ENCODE results near the gene GSDME. TPM values are rescaled to one million over a fixed set of nuclear protein-coding genes. Genes with fewer than 3 reads are reported as not detected.
"Not testable (repeated sequence)": the region's sequence is repeated elsewhere in the genome, so short reads cannot be mapped to it uniquely, and the experiment has no call there.

GSDME gene
- total and polyA plus RNA-seq, 10 of the 15 experiments (the other 5 are each of a cell fraction or from before 2014, with no cell fraction given): 23.7 to 245 (median 128) TPM

DNA sequence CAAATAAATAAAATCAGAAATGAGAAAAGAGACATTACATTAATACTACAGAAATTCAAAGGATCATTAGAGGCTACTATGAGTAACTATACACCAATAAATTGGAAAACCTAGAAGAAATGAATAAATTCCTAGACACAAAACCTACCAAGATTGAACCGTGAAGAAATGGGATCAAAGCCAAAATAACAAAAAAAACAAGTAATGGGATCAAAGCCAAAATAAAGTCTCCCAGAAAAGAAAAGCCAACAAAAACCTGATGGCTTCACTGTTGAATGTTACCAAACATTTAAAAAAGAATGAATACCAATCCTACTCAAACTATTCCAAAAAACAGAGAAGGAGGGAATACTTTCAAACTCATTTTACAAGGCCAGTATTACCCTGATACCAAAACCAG lies 20.0 kb downstream of the GSDME start (continued):
- TF ChIP-seq, protein P1, sequence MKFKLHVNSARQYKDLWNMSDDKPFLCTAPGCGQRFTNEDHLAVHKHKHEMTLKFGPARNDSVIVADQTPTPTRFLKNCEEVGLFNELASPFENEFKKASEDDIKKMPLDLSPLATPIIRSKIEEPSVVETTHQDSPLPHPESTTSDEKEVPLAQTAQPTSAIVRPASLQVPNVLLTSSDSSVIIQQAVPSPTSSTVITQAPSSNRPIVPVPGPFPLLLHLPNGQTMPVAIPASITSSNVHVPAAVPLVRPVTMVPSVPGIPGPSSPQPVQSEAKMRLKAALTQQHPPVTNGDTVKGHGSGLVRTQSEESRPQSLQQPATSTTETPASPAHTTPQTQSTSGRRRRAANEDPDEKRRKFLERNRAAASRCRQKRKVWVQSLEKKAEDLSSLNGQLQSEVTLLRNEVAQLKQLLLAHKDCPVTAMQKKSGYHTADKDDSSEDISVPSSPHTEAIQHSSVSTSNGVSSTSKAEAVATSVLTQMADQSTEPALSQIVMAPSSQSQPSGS (IDR thresholded peaks at IDR 0.05; ENCODE audit: low read length): no peak

DNA sequence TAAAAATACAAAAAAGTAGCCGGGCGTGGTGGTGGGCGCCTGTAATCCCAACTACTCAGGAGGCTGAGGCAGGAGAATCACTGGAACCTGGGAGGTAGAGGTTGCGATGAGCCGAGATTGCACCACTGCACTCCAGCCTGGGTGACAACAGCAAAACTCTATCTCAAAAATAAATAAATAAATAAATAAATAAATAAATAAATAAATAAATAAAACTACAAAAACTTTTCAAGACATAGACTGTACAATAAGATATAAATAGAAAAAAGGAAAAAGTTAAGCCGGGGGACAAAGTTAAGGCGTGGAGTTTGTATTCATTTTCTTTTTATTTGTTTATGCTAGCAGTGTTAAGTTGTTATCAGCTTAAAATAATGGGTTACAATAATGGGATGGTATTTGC lies 21.7 kb downstream of the GSDME start:
- intact Hi-C loops (cut with micrococcal nuclease; ENCODE audit: unreplicated experiment); H3K9me3 ChIP-seq (replicated peaks; ENCODE audit: control insufficient read depth, insufficient read depth, low read length); DNase-seq (ENCODE audit: low read depth, low spot score); H3K4me3 ChIP-seq; BruUV-seq (replicated peaks); RAD21 ChIA-PET (ENCODE audit: unreplicated experiment); POLR2A ChIA-PET; H3K4me2 ChIP-seq (ENCODE audit: control insufficient read depth, insufficient read depth); H3K9ac ChIP-seq (ENCODE audit: control insufficient read depth, insufficient read depth, low read length); H2AFZ ChIP-seq (ENCODE audit: control insufficient read depth, low read depth, low read length); FAIRE-seq; H4K20me1 ChIP-seq (ENCODE audit: control insufficient read depth, insufficient read depth); H3K27me3 ChIP-seq (replicated peaks in 1 of 2; ENCODE audit: control insufficient read depth in 2 of 2, insufficient read depth in 2 of 2, low read length in 1 of 2); H3K36me3 ChIP-seq (ENCODE audit: control insufficient read depth in 2 of 2, insufficient read depth in 2 of 2, low read length in 1 of 2); in situ Hi-C loops (cut with MboI); H3K27ac ChIP-seq (ENCODE audit: control insufficient read depth, insufficient read depth); ATAC-seq: not testable (repeated sequence)
- ChIA-PET SMC1A (ENCODE audit: uncharacterized antibody, unreplicated experiment) (interaction anchor here (1.2 kb wide), 1 partner anchor 36 kb away, joined by 3 read pairs; no protein-coding TSS in a partner anchor), CTCF (interaction anchor here (1.2 kb wide), 1 partner anchor 358 kb away, joined by 3 read pairs; no protein-coding TSS in a partner anchor)
- peaks cover 12% of the 10 kb centered on the region for H3K4me1 ChIP-seq (ENCODE audit: control insufficient read depth, insufficient read depth, low read length)
- peaks cover 10% of the 10 kb centered on the region for H3K79me2 ChIP-seq (ENCODE audit: control insufficient read depth, insufficient read depth, low read length)
- WGBS (ENCODE audit: insufficient coverage, insufficient replicate concordance, low lambda C conversion rate, missing lambda C conversion rate): over 99% methylated on average over 7 of the region's 7 CpGs

DNA sequence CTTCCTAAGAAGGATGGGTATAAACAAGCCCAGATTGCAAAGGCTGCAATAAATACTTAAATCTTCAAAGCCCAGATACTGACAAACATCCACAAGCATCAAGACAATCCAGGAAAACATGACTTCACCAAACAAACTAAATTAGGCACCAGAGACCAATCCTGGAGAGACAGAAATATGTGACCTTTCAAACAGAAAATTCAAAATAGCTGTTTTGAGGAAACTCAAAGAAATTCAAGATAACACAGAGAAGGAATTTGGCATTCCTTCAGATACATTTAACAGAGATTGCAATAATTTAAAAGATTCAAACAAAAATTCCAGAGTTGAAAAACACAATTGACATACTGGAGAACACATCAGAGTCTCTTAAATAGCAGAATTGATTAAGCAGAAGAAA lies 23.0 kb downstream of the GSDME start:
- BruUV-seq (replicated peaks): no TSS peak
- H3K4me1 ChIP-seq (ENCODE audit: control insufficient read depth, insufficient read depth, low read length): peaks cover 21% of the 10 kb centered on the region
- peaks cover 3% of the 10 kb centered on the region for H3K9me3 ChIP-seq (replicated peaks; ENCODE audit: control insufficient read depth, insufficient read depth, low read length)
- no peak for ATAC-seq
- H3K27me3 ChIP-seq (replicated peaks in 1 of 2; ENCODE audit: control insufficient read depth in 2 of 2, insufficient read depth in 2 of 2, low read length in 1 of 2): no peaks in the 10 kb centered on the region
- H3K27ac ChIP-seq (ENCODE audit: control insufficient read depth, insufficient read depth): 0 out of 2 replicates have a peak overlapping the region, but pooled peaks have one; percentile 6
- H3K4me2 ChIP-seq (ENCODE audit: control insufficient read depth, insufficient read depth): no peak overlapping the region
- in situ Hi-C loops (cut with MboI) (no loop called here), intact Hi-C loops (cut with micrococcal nuclease; ENCODE audit: unreplicated experiment) (no loop called here)
- CTCF ChIA-PET: interaction anchor here (1.0 kb wide), 1 partner anchor 18 kb away, joined by 4 read pairs; no protein-coding TSS in a partner anchor
- H3K4me3 ChIP-seq: no peak overlapping the region
- SMC1A ChIA-PET (ENCODE audit: uncharacterized antibody, unreplicated experiment): interaction anchor here (0.7 to 1.1 kb wide), 3 partner anchors 18 to 850 kb away, joined by 3 to 4 read pairs (median 3); no protein-coding TSS in a partner anchor
- peaks cover 0 to 8% of the 10 kb centered on the region in 2 experiments; a peak in 1 of 4 replicates for H3K36me3 ChIP-seq (ENCODE audit: control insufficient read depth in 2 of 2, insufficient read depth in 2 of 2, low read length in 1 of 2)
- POLR2A ChIA-PET: no interaction called here
- no peak for DNase-seq (ENCODE audit: low read depth, low spot score)
- no peak overlapping the region for H3K9ac ChIP-seq (ENCODE audit: control insufficient read depth, insufficient read depth, low read length)
- FAIRE-seq: no peak
- H3K79me2 ChIP-seq (ENCODE audit: control insufficient read depth, insufficient read depth, low read length): peaks cover 12% of the 10 kb centered on the region
- H4K20me1 ChIP-seq (ENCODE audit: control insufficient read depth, insufficient read depth): no peaks in the 10 kb centered on the region
- H2AFZ ChIP-seq (ENCODE audit: control insufficient read depth, low read depth, low read length): no peak overlapping the region
- RAD21 ChIA-PET (ENCODE audit: unreplicated experiment): no interaction called here
- TF ChIP-seq PRDM15 (CRISPR knock-in tag; IDR thresholded peaks at IDR 0.05) (no peak), PAX5 (IDR thresholded peaks at IDR 0.05; ENCODE audit: borderline replicate concordance, low read depth, low read length) (no peak), BMI1 (IDR thresholded peaks at IDR 0.05; ENCODE audit: borderline replicate concordance) (no peak), SPI1 (IDR thresholded peaks at IDR 0.05; ENCODE audit: borderline replicate concordance, insufficient read depth, low read depth, low read length) (no peak), SIX5 (IDR thresholded peaks at IDR 0.05; ENCODE audit: low read depth, low read length, severe bottlenecking) (no peak), ZBTB33 (IDR thresholded peaks at IDR 0.05) (no peak), NBN (IDR thresholded peaks at IDR 0.05) (no peak), CBFB (IDR thresholded peaks at IDR 0.05; ENCODE audit: low read depth) (no peak)
